Measurements from ENCODE around the gene GPNMB.
"Not testable (repeated sequence)": the region's sequence is repeated elsewhere in the genome, so short reads cannot be mapped to it uniquely, and the experiment has no call there.

GPNMB gene

GRCh38 chr7:23246555-23246954 lies at the start of gene GPNMB:
Gene GPNMB (plus strand): TSS chr7:23246775. CDS start chr7:23246858, 83 bp downstream.
- Histone ChIP-seq H3K4me1 (ENCODE audit: control insufficient read depth, insufficient read depth, low read length) (peaks cover 15% of the 10 kb centered on the region), H3K9ac (ENCODE audit: low read length) (no peak within 1 kb of the TSS), H3K4me3 (ENCODE audit: low read depth, low read length) (peak within 1 kb of the TSS; percentile 47; the same call in 1 of the 2 replicates), H3K27ac (ENCODE audit: low read depth, low read length) (no peak within 1 kb of the TSS), H3K9me3 (ENCODE audit: control insufficient read depth, insufficient read depth, low read depth, low read length) (no peaks in the 10 kb centered on the region; the same call in 1 of the 2 replicates), H3K27me3 (ENCODE audit: control insufficient read depth, insufficient read depth, low read length) (peaks cover 16% of the 10 kb centered on the region; the same call in 1 of the 2 replicates), H3K36me3 (ENCODE audit: control insufficient read depth, insufficient read depth, low read length) (no peaks in the 10 kb centered on the region)

GRCh38 chr7:23197745-23198144 lies 48.8 kb upstream of the GPNMB start:
- not testable (repeated sequence) for H3K27ac ChIP-seq (ENCODE audit: low read depth, low read length); H3K4me3 ChIP-seq (ENCODE audit: low read depth, low read length); H3K9ac ChIP-seq (ENCODE audit: low read length); H3K4me1 ChIP-seq (ENCODE audit: control insufficient read depth, insufficient read depth, low read length); H3K9me3 ChIP-seq (ENCODE audit: control insufficient read depth, insufficient read depth, low read depth, low read length); H3K27me3 ChIP-seq (ENCODE audit: control insufficient read depth, insufficient read depth, low read length)
- peaks cover 67% of the 10 kb centered on the region for H3K36me3 ChIP-seq (ENCODE audit: control insufficient read depth, insufficient read depth, low read length)

GRCh38 chr7:23200331-23200730 lies 46.2 kb upstream of the GPNMB start:
- Histone ChIP-seq H3K27ac (ENCODE audit: low read depth, low read length) (no peak overlapping the region), H3K27me3 (ENCODE audit: control insufficient read depth, insufficient read depth, low read length) (no peaks in the 10 kb centered on the region), H3K9me3 (ENCODE audit: control insufficient read depth, insufficient read depth, low read depth, low read length) (no peaks in the 10 kb centered on the region), H3K4me3 (ENCODE audit: low read depth, low read length) (no peak overlapping the region), H3K9ac (ENCODE audit: low read length) (no peak overlapping the region), H3K4me1 (ENCODE audit: control insufficient read depth, insufficient read depth, low read length) (no peaks in the 10 kb centered on the region), H3K36me3 (ENCODE audit: control insufficient read depth, insufficient read depth, low read length) (peaks cover 50% of the 10 kb centered on the region)

- no peak overlapping the region for H3K27ac ChIP-seq (ENCODE audit: low read depth, low read length)
- H3K36me3 ChIP-seq (ENCODE audit: control insufficient read depth, insufficient read depth, low read length), result peaks cover 25% of the 10 kb centered on the region
Observed at GRCh38 chr7:23204241-23204640, 42.3 kb upstream of the GPNMB start.

GRCh38 chr7:23205577-23205908 lies 41.0 kb upstream of the GPNMB start:
- Histone ChIP-seq H3K9me3 (ENCODE audit: control insufficient read depth, insufficient read depth, low read depth, low read length) (no peaks in the 10 kb centered on the region), H3K27ac (ENCODE audit: low read depth, low read length) (no peak overlapping the region), H3K27me3 (ENCODE audit: control insufficient read depth, insufficient read depth, low read length) (no peaks in the 10 kb centered on the region), H3K36me3 (ENCODE audit: control insufficient read depth, insufficient read depth, low read length) (peaks cover 12% of the 10 kb centered on the region), H3K4me1 (ENCODE audit: control insufficient read depth, insufficient read depth, low read length) (no peaks in the 10 kb centered on the region), H3K9ac (ENCODE audit: low read length) (no peak overlapping the region), H3K4me3 (ENCODE audit: low read depth, low read length) (peak overlapping the region; percentile 47; the same call in 1 of the 2 replicates)

More at GRCh38 chr7:23204241-23204640, 42.3 kb upstream of the GPNMB start:
- Histone ChIP-seq H3K9me3 (ENCODE audit: control insufficient read depth, insufficient read depth, low read depth, low read length) (no peaks in the 10 kb centered on the region), H3K9ac (ENCODE audit: low read length) (no peak overlapping the region), H3K4me3 (ENCODE audit: low read depth, low read length) (no peak overlapping the region), H3K27me3 (ENCODE audit: control insufficient read depth, insufficient read depth, low read length) (no peaks in the 10 kb centered on the region), H3K4me1 (ENCODE audit: control insufficient read depth, insufficient read depth, low read length) (no peaks in the 10 kb centered on the region)

GRCh38 chr7:23205909-23206767 lies 40.4 kb upstream of the GPNMB start:
- H3K27ac ChIP-seq (ENCODE audit: low read depth, low read length), result no peak overlapping the region
- H3K27me3 ChIP-seq (ENCODE audit: control insufficient read depth, insufficient read depth, low read length), result no peaks in the 10 kb centered on the region
- no peaks in the 10 kb centered on the region for H3K9me3 ChIP-seq (ENCODE audit: control insufficient read depth, insufficient read depth, low read depth, low read length)
- peak overlapping the region; percentile 47; the same call in 1 of the 2 replicates for H3K4me3 ChIP-seq (ENCODE audit: low read depth, low read length)
- H3K4me1 ChIP-seq (ENCODE audit: control insufficient read depth, insufficient read depth, low read length), result no peaks in the 10 kb centered on the region
- H3K36me3 ChIP-seq (ENCODE audit: control insufficient read depth, insufficient read depth, low read length), result peaks cover 6% of the 10 kb centered on the region
- no peak overlapping the region for H3K9ac ChIP-seq (ENCODE audit: low read length)

GRCh38 chr7:23207021-23207420 lies 39.6 kb upstream of the GPNMB start:
- no peaks in the 10 kb centered on the region for H3K27me3 ChIP-seq (ENCODE audit: control insufficient read depth, insufficient read depth, low read length)
- H3K9ac ChIP-seq (ENCODE audit: low read length), result no peak overlapping the region
- no peak overlapping the region for H3K27ac ChIP-seq (ENCODE audit: low read depth, low read length)
- H3K9me3 ChIP-seq (ENCODE audit: control insufficient read depth, insufficient read depth, low read depth, low read length), result no peaks in the 10 kb centered on the region
- H3K4me3 ChIP-seq (ENCODE audit: low read depth, low read length), result no peak overlapping the region
- peaks cover 4% of the 10 kb centered on the region for H3K4me1 ChIP-seq (ENCODE audit: control insufficient read depth, insufficient read depth, low read length)
- no peaks in the 10 kb centered on the region for H3K36me3 ChIP-seq (ENCODE audit: control insufficient read depth, insufficient read depth, low read length)

GRCh38 chr7:23207884-23208283 lies 38.7 kb upstream of the GPNMB start:
- Histone ChIP-seq H3K4me1 (ENCODE audit: control insufficient read depth, insufficient read depth, low read length) (peaks cover 7% of the 10 kb centered on the region), H3K9ac (ENCODE audit: low read length) (no peak overlapping the region), H3K27me3 (ENCODE audit: control insufficient read depth, insufficient read depth, low read length) (no peaks in the 10 kb centered on the region), H3K4me3 (ENCODE audit: low read depth, low read length) (no peak overlapping the region), H3K27ac (ENCODE audit: low read depth, low read length) (no peak overlapping the region), H3K9me3 (ENCODE audit: control insufficient read depth, insufficient read depth, low read depth, low read length) (no peaks in the 10 kb centered on the region), H3K36me3 (ENCODE audit: control insufficient read depth, insufficient read depth, low read length) (no peaks in the 10 kb centered on the region)

- no peaks in the 10 kb centered on the region for H3K36me3 ChIP-seq (ENCODE audit: control insufficient read depth, insufficient read depth, low read length)
- H3K4me3 ChIP-seq (ENCODE audit: low read depth, low read length), result no peak overlapping the region
- H3K27ac ChIP-seq (ENCODE audit: low read depth, low read length), result no peak overlapping the region
- no peaks in the 10 kb centered on the region for H3K27me3 ChIP-seq (ENCODE audit: control insufficient read depth, insufficient read depth, low read length)
- H3K9me3 ChIP-seq (ENCODE audit: control insufficient read depth, insufficient read depth, low read depth, low read length), result no peaks in the 10 kb centered on the region
- peaks cover 7% of the 10 kb centered on the region for H3K4me1 ChIP-seq (ENCODE audit: control insufficient read depth, insufficient read depth, low read length)
- no peak overlapping the region for H3K9ac ChIP-seq (ENCODE audit: low read length)
Observed at GRCh38 chr7:23208316-23208715, 38.3 kb upstream of the GPNMB start.

GRCh38 chr7:23210506-23210905 lies 36.1 kb upstream of the GPNMB start:
- no peak overlapping the region for H3K27ac ChIP-seq (ENCODE audit: low read depth, low read length)
- no peaks in the 10 kb centered on the region for H3K36me3 ChIP-seq (ENCODE audit: control insufficient read depth, insufficient read depth, low read length)
- no peaks in the 10 kb centered on the region for H3K9me3 ChIP-seq (ENCODE audit: control insufficient read depth, insufficient read depth, low read depth, low read length)
- no peak overlapping the region for H3K4me3 ChIP-seq (ENCODE audit: low read depth, low read length)
- H3K9ac ChIP-seq (ENCODE audit: low read length), result no peak overlapping the region
- peaks cover 7% of the 10 kb centered on the region for H3K4me1 ChIP-seq (ENCODE audit: control insufficient read depth, insufficient read depth, low read length)
- no peaks in the 10 kb centered on the region for H3K27me3 ChIP-seq (ENCODE audit: control insufficient read depth, insufficient read depth, low read length)

- Histone ChIP-seq H3K9me3 (ENCODE audit: control insufficient read depth, insufficient read depth, low read depth, low read length) (no peaks in the 10 kb centered on the region), H3K9ac (ENCODE audit: low read length) (no peak overlapping the region), H3K4me1 (ENCODE audit: control insufficient read depth, insufficient read depth, low read length) (peaks cover 7% of the 10 kb centered on the region), H3K4me3 (ENCODE audit: low read depth, low read length) (no peak overlapping the region), H3K36me3 (ENCODE audit: control insufficient read depth, insufficient read depth, low read length) (no peaks in the 10 kb centered on the region), H3K27me3 (ENCODE audit: control insufficient read depth, insufficient read depth, low read length) (no peaks in the 10 kb centered on the region), H3K27ac (ENCODE audit: low read depth, low read length) (no peak overlapping the region)
Observed at GRCh38 chr7:23211589-23211988, 35.0 kb upstream of the GPNMB start.

All from HUES6 (cell line).